ENCODE results near the gene TAF5L. TPM values are rescaled to one million over a fixed set of nuclear protein-coding genes. Genes with fewer than 3 reads are reported as not detected.

The TAF5L gene
- total and polyA plus RNA-seq, 2 of the 4 experiments (the other 2 are of a cell fraction), result 17.9 to 18.6 TPM

GRCh38 chr1:229645324-229645993, 19.5 kb upstream of the TAF5L start:
- H3K56ac ChIP-seq (ENCODE audit: extremely low read depth, insufficient read depth, low read length), result no peak overlapping the region
- ChIA-PET POLR2A (ENCODE audit: unreplicated experiment) (no interaction called here), CTCF (no interaction called here)
- no peak for ATAC-seq (ENCODE audit: low read depth)
- H3K27me3 ChIP-seq (ENCODE audit: control insufficient read depth, insufficient read depth, low read length), result no peaks in the 10 kb centered on the region
- H2AK9ac ChIP-seq (replicated peaks; ENCODE audit: low read depth, low read length, poor library complexity), result no peak overlapping the region
- peaks cover 4% of the 10 kb centered on the region; the same call in 1 of the 2 replicates for H3K4me1 ChIP-seq (ENCODE audit: control insufficient read depth, insufficient read depth, low read length)
- no peak for TF ChIP-seq RAD21 (IDR thresholded peaks at IDR 0.05; ENCODE audit: low read length)
- H2AK5ac ChIP-seq (ENCODE audit: low read depth, low read length), result no peak overlapping the region
- no TSS peak for BruUV-seq (replicated peaks)
- H2BK15ac ChIP-seq (ENCODE audit: low read depth, low read length), result no peak overlapping the region
- no peak overlapping the region for H4K8ac ChIP-seq (ENCODE audit: low read depth in 2 of 2, low read length in 2 of 2)
- WGBS, 2 experiments (ENCODE audit: extremely low coverage in 2 of 2, insufficient read length in 1 of 2), result no CpG with 5 or more reads among the region's 15 CpGs
- in situ Hi-C loops (cut with MboI; ENCODE audit: low sequenced_read_pairs) (no loop called here), dilution Hi-C loops (cut with HindIII; ENCODE audit: low sequenced_read_pairs, unreplicated experiment) (no loop called here), intact Hi-C loops (cut with micrococcal nuclease) (no loop called here)
- H3K27ac ChIP-seq (ENCODE audit: insufficient read depth, low read length), result no peak overlapping the region
- no peak overlapping the region for H3K4ac ChIP-seq (ENCODE audit: low read depth, low read length)
- no peak overlapping the region for H3K18ac ChIP-seq (ENCODE audit: low read depth, low read length)
- H3K23ac ChIP-seq (ENCODE audit: low read depth, low read length), result no peak overlapping the region
- no peak for DNase-seq
- peaks cover 21 to 27% of the 10 kb centered on the region in 2 experiments; a peak in 3 of 4 replicates for H3K79me1 ChIP-seq (ENCODE audit: low read depth in 1 of 2, low read length in 2 of 2)
- no peak overlapping the region for H2BK5ac ChIP-seq (ENCODE audit: low read depth, low read length, poor library complexity, severe bottlenecking)
- no peak overlapping the region for H3K4me2 ChIP-seq (ENCODE audit: low read depth, low read length)
- no peak overlapping the region for H4K91ac ChIP-seq (ENCODE audit: insufficient read depth, low read depth, low read length)
- H3K36me3 ChIP-seq (ENCODE audit: control insufficient read depth, insufficient read depth, low read length), result peaks cover 33% of the 10 kb centered on the region
- H2BK20ac ChIP-seq (ENCODE audit: low read depth, low read length), result no peak overlapping the region
- H2AFZ ChIP-seq (replicated peaks; ENCODE audit: low read length, poor library complexity), result no peak overlapping the region
- H3K14ac ChIP-seq (replicated peaks; ENCODE audit: low read depth, low read length), result no peak overlapping the region
- peaks cover 14% of the 10 kb centered on the region; the same call in 1 of the 2 replicates for H4K20me1 ChIP-seq (ENCODE audit: insufficient read depth, low read length)
- H4K5ac ChIP-seq (ENCODE audit: low read depth, low read length), result no peak overlapping the region
- no peak overlapping the region for H3K4me3 ChIP-seq (ENCODE audit: insufficient read depth, low read depth, low read length)
- H3K9ac ChIP-seq (ENCODE audit: low read depth, low read length), result no peak overlapping the region
- H2BK120ac ChIP-seq (ENCODE audit: low read depth, low read length), result no peak overlapping the region
- no peaks in the 10 kb centered on the region for H3K9me1 ChIP-seq (ENCODE audit: insufficient read depth, low read length)
- H3K9me3 ChIP-seq (ENCODE audit: control insufficient read depth, insufficient read depth, low read length), result no peaks in the 10 kb centered on the region
